Measurements from ENCODE around the gene CTNNA2. TPM values are rescaled to one million over a fixed set of nuclear protein-coding genes. Genes with fewer than 3 reads are reported as not detected.

Gene CTNNA2
- polyA plus RNA-seq, 2 of the 4 experiments (the other 2 are of a cell fraction) = 0.50 to 0.94 TPM

GRCh38 chr2:80244905-80245584 lies 732.2 kb downstream of the CTNNA2 start:
- H3K27ac ChIP-seq = no peak overlapping the region
- CTCF ChIA-PET = no interaction called here
- WGBS (ENCODE audit: missing lambda C conversion rate) = 8% methylated on average over 8 of the region's 8 CpGs

GRCh38 chr2:80246534-80246933 lies 733.7 kb downstream of the CTNNA2 start:
- ATAC-seq (no peak), DNase-seq (ENCODE audit: low read depth in 1 of 2, low spot score in 1 of 2) (no peak), FAIRE-seq (no peak)
- Histone ChIP-seq H3K4me3 (no peak overlapping the region), H3K9me3 (no peaks in the 10 kb centered on the region), H3K27ac (no peak overlapping the region), H3K4me2 (no peak overlapping the region), H3K4me1 (no peaks in the 10 kb centered on the region)
- ChIA-PET POLR2A (no interaction called here), CTCF (no interaction called here)
- 64% methylated on average over 1 of the region's 1 CpG for WGBS (ENCODE audit: missing lambda C conversion rate)
- TF ChIP-seq HOXA7 (CRISPR knock-in tag; IDR thresholded peaks at IDR 0.05) (no peak), NR3C1 (IDR thresholded peaks at IDR 0.05) (no peak), GATA3 (IDR thresholded peaks at IDR 0.05; ENCODE audit: borderline replicate concordance) (no peak), FOSB (CRISPR knock-in tag; IDR thresholded peaks at IDR 0.05) (no peak), CBX2 (IDR thresholded peaks at IDR 0.05; ENCODE audit: borderline replicate concordance, low read depth) (no peak), ZSCAN20 (CRISPR knock-in tag; IDR thresholded peaks at IDR 0.05) (no peak), RCOR1 (IDR thresholded peaks at IDR 0.05; ENCODE audit: low read depth, low read length) (no peak), ESRRA (IDR thresholded peaks at IDR 0.05; ENCODE audit: borderline replicate concordance, low read length) (no peak), EHMT2 (IDR thresholded peaks at IDR 0.05; ENCODE audit: low read depth) (no peak), HOXB13 (CRISPR knock-in tag; IDR thresholded peaks at IDR 0.05; ENCODE audit: low read depth) (no peak), JUNB (IDR thresholded peaks at IDR 0.05) (no peak)

More at GRCh38 chr2:80244905-80245584, 732.2 kb downstream of the CTNNA2 start:
- Histone ChIP-seq H3K4me3 (no peak overlapping the region), H3K9me3 (no peaks in the 10 kb centered on the region), H3K4me1 (no peaks in the 10 kb centered on the region), H3K4me2 (no peak overlapping the region)
- ATAC-seq (no peak), FAIRE-seq (no peak), DNase-seq (ENCODE audit: low read depth in 1 of 2, low spot score in 1 of 2) (no peak)
- TF ChIP-seq ATOH8 (CRISPR knock-in tag; IDR thresholded peaks at IDR 0.05; ENCODE audit: low read depth) = no peak
- no peak for TF ChIP-seq MAZ (IDR thresholded peaks at IDR 0.05; ENCODE audit: borderline replicate concordance, low read depth, low read length)
- no peak for TF ChIP-seq MYC (IDR thresholded peaks at IDR 0.05; ENCODE audit: borderline replicate concordance, low read length)
- POLR2A ChIA-PET = no interaction called here

- no peak overlapping the region for H3K27ac ChIP-seq
- H3K4me1 ChIP-seq = no peaks in the 10 kb centered on the region
- WGBS (ENCODE audit: missing lambda C conversion rate) = 54% methylated on average over 3 of the region's 3 CpGs
- DNase-seq (ENCODE audit: low read depth in 1 of 2, low spot score in 1 of 2) = no peak
- H3K9me3 ChIP-seq = no peaks in the 10 kb centered on the region
- ChIA-PET POLR2A (no interaction called here), CTCF (no interaction called here)
- no peak for FAIRE-seq
- TF ChIP-seq JUN (IDR thresholded peaks at IDR 0.05) (no peak), HES2 (IDR thresholded peaks at IDR 0.05) (no peak), MYC (IDR thresholded peaks at IDR 0.05; ENCODE audit: borderline replicate concordance, low read length) (no peak), CBX8 (IDR thresholded peaks at IDR 0.05) (no peak), CHD2 (IDR thresholded peaks at IDR 0.05; ENCODE audit: low read length, partially characterized antibody) (no peak), EP300 (IDR thresholded peaks at IDR 0.05) (no peak), ZNF302 (CRISPR knock-in tag; IDR thresholded peaks at IDR 0.05) (no peak), KDM5A (IDR thresholded peaks at IDR 0.05) (no peak), EHMT2 (IDR thresholded peaks at IDR 0.05; ENCODE audit: low read depth) (no peak)
- ATAC-seq = no peak
- H3K4me3 ChIP-seq = no peak overlapping the region
- H3K4me2 ChIP-seq = no peak overlapping the region
These were observed 734.5 kb downstream of the CTNNA2 start for GRCh38 chr2:80247339-80247738.

- no peak for DNase-seq (ENCODE audit: low read depth in 1 of 2, low spot score in 1 of 2)
- no peak overlapping the region for H3K4me2 ChIP-seq
- CTCF ChIA-PET = no interaction called here
- H3K4me1 ChIP-seq = no peaks in the 10 kb centered on the region
- no peak overlapping the region for H3K4me3 ChIP-seq
- no peak for ATAC-seq
- H3K27ac ChIP-seq = no peak overlapping the region
- FAIRE-seq = no peak
- WGBS (ENCODE audit: missing lambda C conversion rate) = 36% methylated on average over 3 of the region's 3 CpGs
- POLR2A ChIA-PET = no interaction called here
- H3K9me3 ChIP-seq = no peaks in the 10 kb centered on the region; the same call in 2 of the 3 replicates
- no peak for TF ChIP-seq REST (IDR thresholded peaks at IDR 0.05)
- no peak for TF ChIP-seq HOXA7 (CRISPR knock-in tag; IDR thresholded peaks at IDR 0.05)
- no peak for TF ChIP-seq CEBPB (IDR thresholded peaks at IDR 0.05)
- TF ChIP-seq SMC3 (IDR thresholded peaks at IDR 0.05) = no peak
- TF ChIP-seq JUNB (IDR thresholded peaks at IDR 0.05) = no peak
- no peak for TF ChIP-seq TFCP2L1 (CRISPR knock-in tag; IDR thresholded peaks at IDR 0.05)
- TF ChIP-seq NPAS2 (CRISPR knock-in tag; IDR thresholded peaks at IDR 0.05; ENCODE audit: borderline replicate concordance) = no peak
- no peak for TF ChIP-seq ZNF302 (CRISPR knock-in tag; IDR thresholded peaks at IDR 0.05)
- no peak for TF ChIP-seq KDM1A (IDR thresholded peaks at IDR 0.05; ENCODE audit: low read depth)
- no peak for TF ChIP-seq HOXB5 (CRISPR knock-in tag; IDR thresholded peaks at IDR 0.05)
These were observed 735.3 kb downstream of the CTNNA2 start for GRCh38 chr2:80248146-80248545.

All from A549 (cell line).